Body of pancreas (tissue), 4 donors: ENCODE results near the gene PATJ. TPM values are rescaled to one million over a fixed set of nuclear protein-coding genes. Genes with fewer than 3 reads are reported as not detected.
A peak's percentile ranks its signal among the peaks of the same experiment; 100 is the strongest.

ENCODE experiments used
- ATAC-seq: fragments of 150-250 bp; one replicate; pipeline ENCODE4 v1.9.1; 2016
- DNase-seq, 4 donors: peaks; one replicate each; pipeline ENCODE4 v3.0.0-alpha.2; 2019
- H3K27ac ChIP-seq, 4 donors: fragments of 200-600 bp; sonication (generic); 1 replicate in 3 of 4; 2 replicates in 1 of 4; pipeline versions ENCODE4 v1.5.1 to v1.6.1; 2016 to 2019; ENCODE audit warnings: mild to moderate bottlenecking in 1 of 4, mixed read lengths in 1 of 4, moderate library complexity in 1 of 4
- H3K27me3 ChIP-seq, 2 donors: fragments of 200-600 bp; sonication (generic); one replicate each; pipeline ENCODE4 v1.6.0; 2016; ENCODE audit warnings: mild to moderate bottlenecking in 1 of 2
- H3K36me3 ChIP-seq, 2 donors: fragments of 200-600 bp; sonication (generic); replicated peaks in 1 of 2; 2 replicates each; pipeline ENCODE4 v1.5.1; 2016; ENCODE audit warnings: low read depth in 2 of 2; ENCODE audit not compliant: insufficient read depth in 1 of 2
- H3K4me1 ChIP-seq: fragments of 200-600 bp; sonication (generic); one replicate; pipeline ENCODE4 v1.6.0; 2016
- H3K4me3 ChIP-seq, 2 donors: fragments of 200-600 bp; sonication (generic); 1 replicate in 1 of 2; 2 replicates in 1 of 2; pipeline ENCODE4 v1.5.1; 2016 to 2019
- H3K9me3 ChIP-seq, 3 donors: fragments of 200-600 bp; sonication (generic); 1 replicate in 2 of 3; 2 replicates in 1 of 3; pipeline ENCODE4 v1.5.1; 2016
- POLR2A ChIP-seq, 3 donors: fragments of 450-650 bp; IDR thresholded peaks; one replicate each; pipeline ENCODE4 v1.6.1; 2016; ENCODE audit warnings: antibody characterized with exemption in 3 of 3, mild to moderate bottlenecking in 2 of 3
- WGBS, 2 donors: methylation state at CpG; one replicate each; pipeline ENCODE4 v1.1.5; 2017; 5-methylcytosine and 5-hydroxymethylcytosine counted together
- intact Hi-C: fragments of 100-400 bp; cut with DNase I; formaldehyde crosslinking; loops from one replicate; pipeline ENCODE4 v1.15.1; 2023
- total RNA-seq, 2 donors: library from RNA; depleted of rRNA; stranded (reverse); fragments of >200 nt; gene quantifications; one replicate each; pipeline ENCODE4 v1.1.0, GENCODE V29; 2016
- TF ChIP-seq, protein P1 (sequence below), 7 experiments: fragments of 450-650 bp in 4 of 7; fragments of 200-600 bp in 3 of 7; sonication (generic) in 3 of 7; IDR thresholded peaks; one replicate each; pipeline ENCODE4 v1.5.1; 2016 to 2019; ENCODE audit warnings: antibody characterized with exemption in 7 of 7

PATJ gene, protein sequence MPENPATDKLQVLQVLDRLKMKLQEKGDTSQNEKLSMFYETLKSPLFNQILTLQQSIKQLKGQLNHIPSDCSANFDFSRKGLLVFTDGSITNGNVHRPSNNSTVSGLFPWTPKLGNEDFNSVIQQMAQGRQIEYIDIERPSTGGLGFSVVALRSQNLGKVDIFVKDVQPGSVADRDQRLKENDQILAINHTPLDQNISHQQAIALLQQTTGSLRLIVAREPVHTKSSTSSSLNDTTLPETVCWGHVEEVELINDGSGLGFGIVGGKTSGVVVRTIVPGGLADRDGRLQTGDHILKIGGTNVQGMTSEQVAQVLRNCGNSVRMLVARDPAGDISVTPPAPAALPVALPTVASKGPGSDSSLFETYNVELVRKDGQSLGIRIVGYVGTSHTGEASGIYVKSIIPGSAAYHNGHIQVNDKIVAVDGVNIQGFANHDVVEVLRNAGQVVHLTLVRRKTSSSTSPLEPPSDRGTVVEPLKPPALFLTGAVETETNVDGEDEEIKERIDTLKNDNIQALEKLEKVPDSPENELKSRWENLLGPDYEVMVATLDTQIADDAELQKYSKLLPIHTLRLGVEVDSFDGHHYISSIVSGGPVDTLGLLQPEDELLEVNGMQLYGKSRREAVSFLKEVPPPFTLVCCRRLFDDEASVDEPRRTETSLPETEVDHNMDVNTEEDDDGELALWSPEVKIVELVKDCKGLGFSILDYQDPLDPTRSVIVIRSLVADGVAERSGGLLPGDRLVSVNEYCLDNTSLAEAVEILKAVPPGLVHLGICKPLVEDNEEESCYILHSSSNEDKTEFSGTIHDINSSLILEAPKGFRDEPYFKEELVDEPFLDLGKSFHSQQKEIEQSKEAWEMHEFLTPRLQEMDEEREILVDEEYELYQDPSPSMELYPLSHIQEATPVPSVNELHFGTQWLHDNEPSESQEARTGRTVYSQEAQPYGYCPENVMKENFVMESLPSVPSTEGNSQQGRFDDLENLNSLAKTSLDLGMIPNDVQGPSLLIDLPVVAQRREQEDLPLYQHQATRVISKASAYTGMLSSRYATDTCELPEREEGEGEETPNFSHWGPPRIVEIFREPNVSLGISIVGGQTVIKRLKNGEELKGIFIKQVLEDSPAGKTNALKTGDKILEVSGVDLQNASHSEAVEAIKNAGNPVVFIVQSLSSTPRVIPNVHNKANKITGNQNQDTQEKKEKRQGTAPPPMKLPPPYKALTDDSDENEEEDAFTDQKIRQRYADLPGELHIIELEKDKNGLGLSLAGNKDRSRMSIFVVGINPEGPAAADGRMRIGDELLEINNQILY (N-terminal part only)
- 10 to 100 TPM; 54.2 to 72.5 TPM for total RNA-seq

DNA sequence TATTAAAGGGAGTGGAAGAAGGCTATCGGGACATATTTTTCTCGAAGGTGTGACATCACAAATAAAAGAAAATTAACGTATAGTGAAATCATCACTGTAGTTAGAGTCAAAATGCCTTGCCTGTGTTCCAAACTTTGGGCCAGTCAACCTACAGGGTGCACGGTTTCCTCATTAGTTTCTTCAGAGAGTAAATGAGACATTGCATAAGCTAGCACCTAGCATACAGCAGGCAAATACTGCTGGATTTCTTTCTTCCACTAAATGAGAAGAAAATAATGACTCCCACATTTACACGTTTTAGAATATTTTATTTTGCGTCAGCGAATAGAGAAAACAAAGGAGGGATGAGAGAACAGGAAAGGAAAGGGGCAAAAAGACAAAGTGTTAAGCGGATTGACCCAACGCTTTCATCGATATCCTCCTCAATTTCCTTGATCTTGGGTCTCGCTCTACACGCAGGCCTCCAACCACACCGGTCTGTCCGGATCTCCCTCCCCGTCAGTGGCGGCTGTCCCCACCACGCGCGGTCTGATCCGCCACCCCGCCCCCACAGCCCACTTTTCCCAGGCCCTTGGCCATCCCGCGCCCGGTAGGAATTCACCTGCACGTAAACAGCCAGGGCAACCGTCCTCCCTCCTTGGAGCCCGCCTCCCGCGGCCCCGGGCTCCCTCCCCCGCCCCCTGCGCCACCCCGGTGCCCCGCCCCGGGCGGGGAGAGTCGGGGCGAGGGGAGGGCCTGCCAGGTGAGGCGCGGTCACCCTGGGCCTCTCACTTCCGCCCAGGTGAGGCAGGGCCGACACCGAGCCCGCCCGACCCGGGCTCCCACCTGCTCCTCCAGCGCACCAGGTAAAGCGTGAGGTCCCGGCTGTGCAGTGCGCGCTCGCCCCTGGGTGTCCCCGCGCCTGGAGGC is at the start of gene PATJ:
Gene PATJ, plus strand, starts transcription at position 770 of the 909 bp plus-strand sequence. CDS start 20,413 bp downstream, outside the sequence.
- Histone ChIP-seq H3K27me3 (no peaks in the 10 kb centered on the region), H3K27ac (peak within 1 kb of the TSS; percentile 94 to 98 (median 96)), H3K9me3 (no peaks in the 10 kb centered on the region), H3K4me1 (peaks cover 36% of the 10 kb centered on the region), H3K36me3 (no peaks in the 10 kb centered on the region), H3K4me3 (peak within 1 kb of the TSS; percentile 37 to 60)
- peak; percentile 82 to 83 (median 83) for TF ChIP-seq POLR2A (IDR thresholded peaks at IDR 0.05)
- TF ChIP-seq, protein P1, sequence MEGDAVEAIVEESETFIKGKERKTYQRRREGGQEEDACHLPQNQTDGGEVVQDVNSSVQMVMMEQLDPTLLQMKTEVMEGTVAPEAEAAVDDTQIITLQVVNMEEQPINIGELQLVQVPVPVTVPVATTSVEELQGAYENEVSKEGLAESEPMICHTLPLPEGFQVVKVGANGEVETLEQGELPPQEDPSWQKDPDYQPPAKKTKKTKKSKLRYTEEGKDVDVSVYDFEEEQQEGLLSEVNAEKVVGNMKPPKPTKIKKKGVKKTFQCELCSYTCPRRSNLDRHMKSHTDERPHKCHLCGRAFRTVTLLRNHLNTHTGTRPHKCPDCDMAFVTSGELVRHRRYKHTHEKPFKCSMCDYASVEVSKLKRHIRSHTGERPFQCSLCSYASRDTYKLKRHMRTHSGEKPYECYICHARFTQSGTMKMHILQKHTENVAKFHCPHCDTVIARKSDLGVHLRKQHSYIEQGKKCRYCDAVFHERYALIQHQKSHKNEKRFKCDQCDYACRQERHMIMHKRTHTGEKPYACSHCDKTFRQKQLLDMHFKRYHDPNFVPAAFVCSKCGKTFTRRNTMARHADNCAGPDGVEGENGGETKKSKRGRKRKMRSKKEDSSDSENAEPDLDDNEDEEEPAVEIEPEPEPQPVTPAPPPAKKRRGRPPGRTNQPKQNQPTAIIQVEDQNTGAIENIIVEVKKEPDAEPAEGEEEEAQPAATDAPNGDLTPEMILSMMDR (IDR thresholded peaks at IDR 0.05) = no peak
- intact Hi-C loops = no loop called here
- DNase-seq = peak; percentile 85 to 89 (median 86)
- 1 to 2% methylated on average over 28 to 49 of the region's 54 CpGs for WGBS, 2 donors
- peak; percentile 94 for ATAC-seq

DNA sequence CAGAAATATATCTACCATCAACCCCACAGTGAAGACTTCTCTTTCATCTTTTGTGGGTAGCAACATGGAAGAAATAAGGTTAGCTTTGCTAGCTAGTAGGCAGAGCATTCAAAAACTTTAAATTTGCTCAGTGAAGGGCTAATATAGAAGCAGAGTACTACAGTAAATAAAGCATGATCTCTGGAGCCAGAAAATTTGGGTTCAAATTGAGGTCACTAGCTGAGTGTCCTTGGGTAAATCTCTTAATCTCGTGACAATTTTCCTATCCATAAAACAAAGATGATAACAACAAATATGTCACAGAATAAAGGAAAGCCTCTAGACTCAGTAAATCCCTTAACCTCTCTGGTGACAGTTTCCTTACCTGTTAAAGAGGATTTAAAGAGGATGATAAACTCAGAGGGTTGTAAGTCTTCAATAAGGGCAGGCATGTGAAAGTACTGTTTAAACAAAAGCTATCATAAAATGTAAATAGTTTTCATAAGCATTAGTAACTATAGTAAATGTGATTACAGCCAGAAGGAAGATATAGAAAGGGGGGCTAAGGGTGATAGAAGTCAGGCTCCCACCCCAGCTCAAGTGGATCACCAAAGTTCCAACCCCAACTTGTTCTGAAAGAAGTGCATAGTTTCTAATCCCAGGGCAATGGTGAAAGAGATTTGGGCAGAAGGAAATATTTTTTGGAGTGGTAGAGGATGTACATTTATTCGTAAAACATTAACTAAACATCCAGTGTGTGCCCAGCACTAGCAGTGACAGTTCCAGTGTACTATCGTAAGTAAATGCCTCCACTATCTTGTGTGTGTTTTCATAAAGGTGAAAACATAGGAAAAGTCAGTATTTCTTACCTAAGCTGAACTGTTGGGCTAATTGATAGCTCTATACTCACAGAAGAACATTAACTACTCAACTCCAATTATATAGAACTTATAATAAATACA is 42.1 kb upstream of the PATJ start:
- H3K9me3 ChIP-seq = no peaks in the 10 kb centered on the region
- H3K27me3 ChIP-seq = no peaks in the 10 kb centered on the region
- intact Hi-C loops = no loop called here
- ATAC-seq (no peak), DNase-seq (no peak)
- H3K36me3 ChIP-seq = peaks cover 0 to 7% of the 10 kb centered on the region in 2 donors
- TF ChIP-seq, protein P1 (IDR thresholded peaks at IDR 0.05) = no peak
- TF ChIP-seq POLR2A (IDR thresholded peaks at IDR 0.05) = no peak
- no peak overlapping the region for H3K27ac ChIP-seq
- 19 to 33% methylated on average over 3 of the region's 3 CpGs for WGBS, 2 donors
- H3K4me3 ChIP-seq = no peak overlapping the region
- peaks cover 9% of the 10 kb centered on the region for H3K4me1 ChIP-seq

DNA sequence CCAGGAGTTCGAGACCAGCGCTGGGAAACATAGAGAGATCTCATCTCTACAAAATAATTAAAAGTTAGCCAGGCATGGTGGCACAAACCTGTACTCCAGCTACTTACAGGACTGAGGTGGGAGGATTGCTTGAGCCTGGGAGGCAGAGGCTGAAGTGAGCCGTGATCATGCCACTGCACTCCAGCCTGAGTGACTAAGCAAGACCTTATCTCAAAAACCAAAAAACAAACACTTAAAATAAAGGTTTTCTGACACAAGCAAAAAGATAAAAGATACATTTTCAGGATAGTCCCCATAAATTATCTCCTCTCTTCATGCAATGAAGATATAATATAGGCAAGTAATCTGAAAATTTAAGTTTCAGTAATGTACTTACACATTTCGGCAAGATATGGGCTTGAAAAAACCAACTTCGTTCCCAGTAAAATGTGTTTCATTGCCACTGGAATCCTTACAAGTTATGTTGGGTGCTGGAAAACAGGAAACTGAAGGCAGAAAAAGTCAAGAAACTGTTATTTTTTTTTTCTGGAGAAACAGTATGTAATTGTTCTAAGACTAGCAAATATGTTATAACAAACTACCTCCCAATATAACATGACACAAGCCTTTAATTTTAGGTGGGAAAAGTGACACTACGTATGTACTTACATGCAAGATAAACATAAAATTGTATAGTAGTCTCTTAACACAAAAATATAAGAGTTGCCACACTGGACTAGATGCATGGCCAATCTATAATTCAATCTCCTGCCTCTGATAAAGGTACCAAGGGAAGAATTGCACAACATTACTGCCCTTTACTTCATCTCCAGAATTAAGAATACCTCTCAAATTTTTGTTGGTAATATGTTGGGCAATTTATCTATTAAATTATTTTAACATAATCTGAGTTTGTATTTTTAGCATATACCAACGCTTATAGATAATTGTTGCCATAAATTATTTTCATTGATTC is 33.0 kb upstream of the PATJ start:
- Histone ChIP-seq H3K4me1 (no peaks in the 10 kb centered on the region), H3K36me3 (peaks cover 0 to 5% of the 10 kb centered on the region in 2 donors), H3K27me3 (no peaks in the 10 kb centered on the region), H3K9me3 (no peaks in the 10 kb centered on the region), H3K27ac (no peak overlapping the region), H3K4me3 (no peak overlapping the region)
- DNase-seq (no peak), ATAC-seq (no peak)
- intact Hi-C loops = no loop called here
- TF ChIP-seq, protein P1 (IDR thresholded peaks at IDR 0.05) = no peak
- TF ChIP-seq POLR2A (IDR thresholded peaks at IDR 0.05) = no peak
- 79 to 87% methylated on average over 7 of the region's 7 CpGs for whole genome bisulfite sequencing, 2 donors
